GM12873 (cell line): ENCODE measurements around the gene AP3B2.

Experiments used
- CTCF ChIP-seq: IDR thresholded peaks from 2 replicates; pipeline ENCODE4 v1.5.1; 2012; ENCODE audit warnings: low read depth, mild to moderate bottlenecking, moderate library complexity, low read length, control low read depth; ENCODE audit not compliant: insufficient read depth; ENCODE audit errors: missing control alignments

AP3B2 gene

GRCh38 chr15:82739086-82739485 is 29.4 kb upstream of the AP3B2 start:
- no peak for TF ChIP-seq CTCF

GRCh38 chr15:82737975-82738374 is 28.3 kb upstream of the AP3B2 start:
- TF ChIP-seq CTCF: no peak

GRCh38 chr15:82731527-82731926 is 21.9 kb upstream of the AP3B2 start:
- no peak for TF ChIP-seq CTCF

- no peak for TF ChIP-seq CTCF
Observed at GRCh38 chr15:82730022-82730530, 20.4 kb upstream of the AP3B2 start.

DNA sequence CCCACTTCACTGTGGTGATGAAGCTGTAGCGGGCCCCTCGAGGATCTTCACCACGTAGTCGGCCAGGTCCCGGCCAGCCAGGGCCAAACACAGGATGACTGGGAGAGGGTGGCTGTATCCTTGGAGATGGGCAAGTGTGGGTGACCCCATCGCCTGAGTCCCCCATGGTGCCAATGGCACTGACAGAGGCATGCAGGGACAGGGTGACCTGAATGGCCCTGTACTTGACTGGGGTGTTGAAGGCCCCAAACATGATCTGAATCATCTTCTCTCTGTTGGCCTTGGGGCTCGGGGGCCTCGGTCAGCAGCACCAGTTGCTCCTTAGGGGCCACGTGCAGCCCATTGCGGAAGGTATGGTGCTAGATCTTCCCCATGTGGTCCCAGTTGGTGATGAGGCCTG is 17.1 kb upstream of the AP3B2 start:
- TF ChIP-seq CTCF: no peak

DNA sequence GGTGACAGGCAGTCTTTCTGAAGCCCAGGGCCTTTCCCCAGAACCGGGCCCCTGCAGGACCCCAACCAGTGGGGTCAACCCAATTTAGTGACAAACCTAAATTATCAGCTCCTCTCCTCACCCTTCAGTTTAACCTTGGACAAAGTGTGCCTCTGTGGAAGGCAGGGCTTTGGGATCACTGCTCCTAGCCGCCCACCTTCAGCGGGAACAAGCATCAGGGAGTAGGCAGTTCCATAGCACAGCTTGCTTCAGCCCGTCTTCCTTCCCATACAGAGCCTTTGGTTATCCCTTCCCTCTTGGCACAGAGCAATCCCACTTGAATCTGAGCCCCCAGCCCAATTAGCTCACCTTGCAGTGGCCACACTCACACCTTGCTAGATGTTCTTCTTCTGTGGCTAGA is 5.3 kb upstream of the AP3B2 start:
- TF ChIP-seq CTCF: no peak

GRCh38 chr15:82714016-82714415 is 4.3 kb upstream of the AP3B2 start:
- TF ChIP-seq CTCF: no peak

DNA sequence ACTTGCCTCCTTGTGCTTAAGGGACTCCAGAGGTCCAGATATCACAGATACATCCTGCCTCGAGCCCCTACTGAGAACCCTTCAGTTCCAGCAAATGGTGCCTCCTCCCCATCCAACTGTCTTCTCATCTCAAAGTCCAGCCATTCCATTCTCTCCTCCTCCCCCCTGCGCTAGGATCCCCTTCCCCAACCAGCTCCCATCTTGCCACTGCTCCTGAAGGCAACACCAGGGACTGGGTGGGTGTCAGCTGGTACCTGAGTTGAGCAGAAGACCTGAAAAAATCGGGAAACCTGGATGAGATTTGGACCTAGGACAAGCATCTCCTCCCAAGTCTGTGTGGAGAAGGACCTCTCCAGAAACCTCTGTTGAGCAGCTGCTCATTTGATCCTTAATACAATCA is 2.4 kb upstream of the AP3B2 start:
- no peak for TF ChIP-seq CTCF
